ENCODE data around the gene PATJ. TPM values are rescaled to one million over a fixed set of nuclear protein-coding genes. Genes with fewer than 3 reads are reported as not detected.
"Not testable (repeated sequence)": the region's sequence is repeated elsewhere in the genome, so short reads cannot be mapped to it uniquely, and the experiment has no call there.

The PATJ gene
- 4.5 and 5.8 TPM in 2 replicates for total RNA-seq (2014; rRNA removed; shearing (Covaris generic))

- Histone ChIP-seq H3K9me3 (replicated peaks) (no peaks in the 10 kb centered on the region), H3K4me1 (replicated peaks) (peaks cover 12% of the 10 kb centered on the region; the same call in 1 of the 2 replicates), H3K27me3 (replicated peaks) (no peaks in the 10 kb centered on the region), H3K27ac (peak within 1 kb of the TSS; percentile 79), H3K4me3 (peak within 1 kb of the TSS; percentile 79), H3K36me3 (no peaks in the 10 kb centered on the region)
- DNase-seq (ENCODE audit: low read depth in 1 of 2, low spot score in 2 of 2): peak in 1 of 2 experiments; percentile 45
Measured at GRCh38 chr1:61741711-61742619, at the start of gene PATJ. Gene PATJ (plus strand): TSS chr1:61742480. CDS start chr1:61762893, 20,413 bp downstream.

- no peaks in the 10 kb centered on the region for H3K27me3 ChIP-seq (replicated peaks)
- DNase-seq (ENCODE audit: low read depth in 1 of 2, low spot score in 2 of 2): no peak
Measured at GRCh38 chr1:61699911-61700851, 42.1 kb upstream of the PATJ start.

GRCh38 chr1:61708953-61709907 is 33.0 kb upstream of the PATJ start:
- no peaks in the 10 kb centered on the region for H3K27me3 ChIP-seq (replicated peaks)
- no peaks in the 10 kb centered on the region for H3K9me3 ChIP-seq (replicated peaks)
- H3K4me1 ChIP-seq (replicated peaks): no peaks in the 10 kb centered on the region
- peaks cover 42% of the 10 kb centered on the region for H3K36me3 ChIP-seq
- DNase-seq (ENCODE audit: low read depth in 1 of 2, low spot score in 2 of 2): no peak
- H3K27ac ChIP-seq: no peak overlapping the region
- H3K4me3 ChIP-seq: no peak overlapping the region

More at GRCh38 chr1:61699911-61700851, 42.1 kb upstream of the PATJ start:
- no peaks in the 10 kb centered on the region for H3K9me3 ChIP-seq (replicated peaks)
- H3K4me1 ChIP-seq (replicated peaks): no peaks in the 10 kb centered on the region
- no peak overlapping the region for H3K27ac ChIP-seq
- no peak overlapping the region for H3K4me3 ChIP-seq
- peaks cover 51% of the 10 kb centered on the region for H3K36me3 ChIP-seq

- Histone ChIP-seq H3K27me3 (replicated peaks) (no peaks in the 10 kb centered on the region), H3K9me3 (replicated peaks) (no peaks in the 10 kb centered on the region), H3K4me3 (no peak overlapping the region), H3K4me1 (replicated peaks) (no peaks in the 10 kb centered on the region), H3K27ac (no peak overlapping the region), H3K36me3 (peaks cover 40% of the 10 kb centered on the region)
- DNase-seq (ENCODE audit: low read depth in 1 of 2, low spot score in 2 of 2): no peak
Measured at GRCh38 chr1:61709908-61710289, 32.4 kb upstream of the PATJ start.

GRCh38 chr1:61711257-61711656 is 31.0 kb upstream of the PATJ start:
- H3K4me3 ChIP-seq; H3K27me3 ChIP-seq (replicated peaks); H3K9me3 ChIP-seq (replicated peaks); DNase-seq (ENCODE audit: low read depth in 1 of 2, low spot score in 2 of 2); H3K4me1 ChIP-seq (replicated peaks); H3K27ac ChIP-seq: not testable (repeated sequence)
- peaks cover 31% of the 10 kb centered on the region for H3K36me3 ChIP-seq

- DNase-seq (ENCODE audit: low read depth in 1 of 2, low spot score in 2 of 2): no peak
- H3K4me1 ChIP-seq (replicated peaks): no peaks in the 10 kb centered on the region
- peaks cover 32% of the 10 kb centered on the region for H3K36me3 ChIP-seq
- H3K4me3 ChIP-seq: no peak overlapping the region
- no peak overlapping the region for H3K27ac ChIP-seq
- H3K9me3 ChIP-seq (replicated peaks): no peaks in the 10 kb centered on the region
- H3K27me3 ChIP-seq (replicated peaks): no peaks in the 10 kb centered on the region
Measured at GRCh38 chr1:61711969-61712368, 30.3 kb upstream of the PATJ start.

GRCh38 chr1:61718996-61719663 is 23.1 kb upstream of the PATJ start:
- not testable (repeated sequence) for DNase-seq (ENCODE audit: low read depth in 1 of 2, low spot score in 2 of 2); H3K9me3 ChIP-seq (replicated peaks); H3K27ac ChIP-seq; H3K27me3 ChIP-seq (replicated peaks); H3K4me1 ChIP-seq (replicated peaks); H3K4me3 ChIP-seq
- H3K36me3 ChIP-seq: peaks cover 32% of the 10 kb centered on the region

- H3K36me3 ChIP-seq: peaks cover 18% of the 10 kb centered on the region
- H3K27me3 ChIP-seq (replicated peaks): no peaks in the 10 kb centered on the region
- peak in 1 of 2 experiments; percentile 40 for DNase-seq (ENCODE audit: low read depth in 1 of 2, low spot score in 2 of 2)
- no peaks in the 10 kb centered on the region for H3K9me3 ChIP-seq (replicated peaks)
- H3K4me3 ChIP-seq: peak overlapping the region; percentile 87
- peak overlapping the region; percentile 92 for H3K27ac ChIP-seq
- H3K4me1 ChIP-seq (replicated peaks): peaks cover 5% of the 10 kb centered on the region
Measured at GRCh38 chr1:61724506-61724812, 17.8 kb upstream of the PATJ start.

- peaks cover 12% of the 10 kb centered on the region for H3K36me3 ChIP-seq
- H3K4me3 ChIP-seq: peak within 1 kb of the TSS; percentile 87
- no peaks in the 10 kb centered on the region for H3K27me3 ChIP-seq (replicated peaks)
- H3K9me3 ChIP-seq (replicated peaks): no peaks in the 10 kb centered on the region
- DNase-seq (ENCODE audit: low read depth in 1 of 2, low spot score in 2 of 2): peak; percentile 86 to 88
- H3K4me1 ChIP-seq (replicated peaks): peaks cover 5% of the 10 kb centered on the region
- peak within 1 kb of the TSS; percentile 92 for H3K27ac ChIP-seq
Measured at GRCh38 chr1:61724813-61725694, 17.2 kb upstream of the PATJ start, which contains the start of gene TM2D1. Gene TM2D1 (minus strand): TSS chr1:61725141. CDS start chr1:61725120, 21 bp downstream.

- H3K4me1 ChIP-seq (replicated peaks): peaks cover 5% of the 10 kb centered on the region
- peaks cover 3% of the 10 kb centered on the region for H3K36me3 ChIP-seq
- no peak overlapping the region for H3K4me3 ChIP-seq
- no peak overlapping the region for H3K27ac ChIP-seq
- DNase-seq (ENCODE audit: low read depth in 1 of 2, low spot score in 2 of 2): no peak
- no peaks in the 10 kb centered on the region for H3K27me3 ChIP-seq (replicated peaks)
- no peaks in the 10 kb centered on the region for H3K9me3 ChIP-seq (replicated peaks)
Measured at GRCh38 chr1:61727544-61727943, 14.7 kb upstream of the PATJ start.

- not testable (repeated sequence) for H3K4me3 ChIP-seq; H3K9me3 ChIP-seq (replicated peaks)
Measured at GRCh38 chr1:61730679-61731078, 11.6 kb upstream of the PATJ start.

GRCh38 chr1:61732726-61733125 is 9.6 kb upstream of the PATJ start:
- Histone ChIP-seq H3K27me3 (replicated peaks) (no peaks in the 10 kb centered on the region), H3K27ac (no peak overlapping the region), H3K4me3 (no peak overlapping the region), H3K36me3 (no peaks in the 10 kb centered on the region), H3K4me1 (replicated peaks) (no peaks in the 10 kb centered on the region), H3K9me3 (replicated peaks) (no peaks in the 10 kb centered on the region)
- DNase-seq (ENCODE audit: low read depth in 1 of 2, low spot score in 2 of 2): no peak

More at GRCh38 chr1:61730679-61731078, 11.6 kb upstream of the PATJ start:
- not testable (repeated sequence) for H3K4me1 ChIP-seq (replicated peaks); H3K27ac ChIP-seq; H3K27me3 ChIP-seq (replicated peaks); H3K36me3 ChIP-seq; DNase-seq (ENCODE audit: low read depth in 1 of 2, low spot score in 2 of 2)
